Suprapubic skin (tissue), 4 donors: ENCODE measurements around the gene TBC1D16.

ENCODE experiments used
- POLR2A ChIP-seq, 2 donors: fragments of 450-650 bp; IDR thresholded peaks; one replicate each; pipeline ENCODE4 v1.6.1; 2017; ENCODE audit warnings: antibody characterized with exemption in 2 of 2, mild to moderate bottlenecking in 2 of 2, moderate library complexity in 2 of 2
- POLR2AphosphoS5 ChIP-seq, 3 donors: sonication (generic); formaldehyde crosslinking; IDR thresholded peaks; one replicate each; pipeline ENCODE4 v1.6.1; 2017; ENCODE audit warnings: antibody characterized with exemption in 3 of 3
- TF ChIP-seq, protein P1 (sequence below), 2 donors: fragments of 200-600 bp in 1 of 2; fragments of 450-650 bp in 1 of 2; sonication (generic) in 1 of 2; IDR thresholded peaks; one replicate each; pipeline ENCODE4 v1.5.1; 2016 to 2019; ENCODE audit warnings: antibody characterized with exemption in 2 of 2, mild to moderate bottlenecking in 1 of 2, moderate library complexity in 1 of 2

DNA sequence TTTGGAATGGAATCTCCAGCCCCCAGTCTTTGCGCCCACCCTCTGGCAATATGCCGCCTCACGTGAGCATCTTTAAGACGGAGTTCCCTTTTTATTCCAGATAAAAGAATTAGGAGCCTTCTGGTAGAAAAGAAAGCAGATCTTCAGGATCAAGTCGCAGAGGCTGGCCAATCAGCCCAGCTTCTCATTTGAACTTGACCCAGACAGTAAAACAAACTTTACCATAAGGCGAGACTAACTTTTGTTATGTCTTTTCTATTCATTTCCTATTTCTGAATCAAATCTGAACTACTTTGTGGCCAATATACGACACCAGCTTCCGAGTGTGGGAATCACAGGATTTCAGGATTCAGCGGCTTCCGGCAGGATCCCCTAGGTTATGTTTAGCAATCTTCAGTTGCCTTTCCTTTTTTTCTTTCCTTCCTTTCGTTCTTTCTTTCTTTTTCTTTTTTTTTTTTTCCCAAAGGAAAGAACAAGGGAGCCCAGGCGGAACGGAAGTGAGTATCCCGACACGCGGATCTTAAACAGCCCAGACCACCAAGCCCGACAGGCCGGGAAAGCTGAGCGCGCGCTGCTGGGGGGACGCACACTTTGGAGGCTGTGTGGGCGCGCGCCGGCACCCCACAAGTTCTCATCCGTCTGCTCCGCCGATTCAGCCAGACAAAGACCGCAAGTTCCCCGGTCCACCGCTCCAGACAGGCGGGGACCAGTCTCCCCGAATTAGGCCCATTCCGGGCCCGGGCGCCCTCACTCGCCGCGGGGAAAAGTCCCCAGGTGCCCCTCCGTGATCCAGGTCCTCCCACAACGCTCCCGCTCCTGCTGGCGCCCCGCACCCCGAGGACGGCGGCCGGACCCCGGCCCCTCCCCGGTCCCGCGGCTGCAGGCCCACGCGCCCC is 633 bp downstream of the TBC1D16 start:
- TF ChIP-seq, protein P1, sequence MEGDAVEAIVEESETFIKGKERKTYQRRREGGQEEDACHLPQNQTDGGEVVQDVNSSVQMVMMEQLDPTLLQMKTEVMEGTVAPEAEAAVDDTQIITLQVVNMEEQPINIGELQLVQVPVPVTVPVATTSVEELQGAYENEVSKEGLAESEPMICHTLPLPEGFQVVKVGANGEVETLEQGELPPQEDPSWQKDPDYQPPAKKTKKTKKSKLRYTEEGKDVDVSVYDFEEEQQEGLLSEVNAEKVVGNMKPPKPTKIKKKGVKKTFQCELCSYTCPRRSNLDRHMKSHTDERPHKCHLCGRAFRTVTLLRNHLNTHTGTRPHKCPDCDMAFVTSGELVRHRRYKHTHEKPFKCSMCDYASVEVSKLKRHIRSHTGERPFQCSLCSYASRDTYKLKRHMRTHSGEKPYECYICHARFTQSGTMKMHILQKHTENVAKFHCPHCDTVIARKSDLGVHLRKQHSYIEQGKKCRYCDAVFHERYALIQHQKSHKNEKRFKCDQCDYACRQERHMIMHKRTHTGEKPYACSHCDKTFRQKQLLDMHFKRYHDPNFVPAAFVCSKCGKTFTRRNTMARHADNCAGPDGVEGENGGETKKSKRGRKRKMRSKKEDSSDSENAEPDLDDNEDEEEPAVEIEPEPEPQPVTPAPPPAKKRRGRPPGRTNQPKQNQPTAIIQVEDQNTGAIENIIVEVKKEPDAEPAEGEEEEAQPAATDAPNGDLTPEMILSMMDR (IDR thresholded peaks at IDR 0.05) = no peak
- TF ChIP-seq POLR2A (IDR thresholded peaks at IDR 0.05) (no peak), POLR2AphosphoS5 (IDR thresholded peaks at IDR 0.05) (no peak)
